BJ (cell line): Measurements from ENCODE around the gene NEURL1B. TPM values are rescaled to one million over a fixed set of nuclear protein-coding genes. Genes with fewer than 3 reads are reported as not detected.

Experiments
- CTCF ChIA-PET: fragments of 350-600 bp; formaldehyde crosslinking; extraction: SDS; loops from one replicate; lab custom pipeline; 2021; ENCODE audit warnings: antibody characterized with exemption, inconsistent platforms; lab: Yijun Ruan, JAX
- POLR2A ChIA-PET: fragments of 300-600 bp; sonication (Branson Sonifier 250); formaldehyde crosslinking; extraction: SDS; loops from one replicate; lab custom pipeline; 2021; ENCODE audit warnings: antibody characterized with exemption; lab: Charles Lee
- DNase-seq: peaks from one replicate; pipeline ENCODE4 v3.0.0-alpha.2; 2011; ENCODE audit warnings: low read depth
- H3K27me3 ChIP-seq: 2 replicates; pipeline ENCODE4 v1.6.0; 2011; ENCODE audit warnings: low read length; ENCODE audit not compliant: control insufficient read depth, insufficient read depth
- H3K36me3 ChIP-seq: 2 replicates; pipeline ENCODE4 v1.5.1; 2011; ENCODE audit warnings: low read length; ENCODE audit not compliant: control insufficient read depth, insufficient read depth
- H3K4me3 ChIP-seq: 2 replicates; pipeline ENCODE4 v1.5.1; 2011; ENCODE audit warnings: low read depth, mild to moderate bottlenecking, control low read depth, low read length
- CTCF ChIP-seq: IDR thresholded peaks from 2 replicates; pipeline ENCODE4 v1.5.1; 2011; ENCODE audit warnings: low read depth, mild to moderate bottlenecking, control low read depth, inconsistent platforms, low read length, moderate library complexity; ENCODE audit not compliant: insufficient read depth
- polyA plus RNA-seq: library from polyadenylated mRNA; depleted of rRNA; stranded (reverse); fragments of >200 nt; gene quantifications from 2 replicates; pipeline ENCODE4 v1.2.3, GENCODE V29; 2011

The NEURL1B gene
- polyA plus RNA-seq, 1 experiment, result 2.3 TPM

DNA sequence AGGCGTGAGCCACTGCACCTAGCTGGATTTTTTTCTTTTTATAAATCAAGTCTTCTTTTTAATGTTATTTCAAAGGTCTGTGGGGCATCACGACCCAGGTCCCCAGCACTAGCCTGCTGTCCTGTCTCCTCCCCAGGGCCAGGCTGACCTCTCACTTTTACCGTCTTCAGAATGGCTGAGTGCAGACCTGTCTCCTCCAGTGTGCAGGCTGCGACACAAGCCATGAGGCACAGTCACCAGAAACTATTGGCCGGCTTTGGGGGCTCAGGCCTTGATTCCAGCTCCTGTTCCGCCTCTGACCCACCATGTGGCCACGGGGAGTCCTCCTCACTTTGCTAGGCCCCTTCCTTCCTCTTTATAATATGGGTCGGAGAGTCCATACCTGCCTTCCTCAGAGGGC is 46.6 kb upstream of the NEURL1B start:
- H3K27me3 ChIP-seq, result peaks cover 4% of the 10 kb centered on the region; the same call in 1 of the 2 replicates

GRCh38 chr5:172594867-172595466 is 46.1 kb upstream of the NEURL1B start:
- H3K4me3 ChIP-seq, result no peak overlapping the region
- TF ChIP-seq CTCF, result no peak
- CTCF ChIA-PET, result no interaction called here
- no peak for DNase-seq
- POLR2A ChIA-PET, result no interaction called here
- H3K27me3 ChIP-seq, result no peaks in the 10 kb centered on the region; the same call in 1 of the 2 replicates
- no peaks in the 10 kb centered on the region for H3K36me3 ChIP-seq

More for the DNA sequence above, 46.6 kb upstream of the NEURL1B start:
- TF ChIP-seq CTCF, result no peak
- no peak overlapping the region for H3K4me3 ChIP-seq
- ChIA-PET CTCF (no interaction called here), POLR2A (no interaction called here)
- H3K36me3 ChIP-seq, result no peaks in the 10 kb centered on the region
- no peak for DNase-seq

DNA sequence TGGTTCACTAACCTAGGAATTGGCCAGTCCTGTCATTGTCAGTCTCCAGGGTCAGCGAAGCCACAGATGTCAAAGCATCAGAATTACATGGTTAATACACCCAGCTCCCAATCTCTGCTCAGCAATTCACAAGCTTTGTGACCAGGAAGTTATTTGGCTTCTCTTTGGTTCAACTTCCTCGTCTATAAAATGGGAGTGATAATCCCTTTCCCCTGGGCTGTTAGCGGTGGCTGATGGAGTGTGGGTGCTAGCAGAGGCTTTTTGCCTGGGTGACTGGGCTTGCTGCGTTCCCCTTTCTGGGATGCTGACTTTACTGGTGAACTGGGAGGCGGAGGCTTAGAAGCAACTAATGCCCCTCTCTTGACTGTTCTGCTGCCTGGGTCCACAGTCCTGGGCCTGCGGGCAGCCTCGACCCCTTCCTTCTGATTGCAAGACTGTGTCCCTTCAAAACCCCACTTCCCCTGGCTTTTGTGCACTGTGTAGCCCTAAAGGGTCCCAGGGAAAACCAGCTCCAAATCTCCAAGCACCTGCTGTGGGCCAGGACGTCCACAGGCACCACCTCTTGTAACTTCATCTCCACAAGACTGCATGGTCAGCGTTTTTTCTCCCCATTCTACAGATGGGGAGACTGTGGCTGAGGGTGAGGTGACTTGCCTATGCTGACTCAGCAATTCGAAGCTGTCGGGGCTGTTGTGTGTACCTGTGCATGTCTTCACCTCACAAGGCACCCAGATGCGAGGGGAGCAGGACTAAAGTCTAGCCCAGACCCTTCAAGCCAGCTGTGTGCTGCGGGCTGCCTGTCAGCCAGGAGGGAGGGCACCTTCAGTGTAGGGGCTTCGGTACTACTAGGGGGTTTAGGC is 45.2 kb upstream of the NEURL1B start:
- no peaks in the 10 kb centered on the region; the same call in 1 of the 2 replicates for H3K27me3 ChIP-seq
- no peak overlapping the region for H3K4me3 ChIP-seq
- no peaks in the 10 kb centered on the region for H3K36me3 ChIP-seq
- DNase-seq, result no peak
- no peak for TF ChIP-seq CTCF
- ChIA-PET POLR2A (no interaction called here), CTCF (no interaction called here)

DNA sequence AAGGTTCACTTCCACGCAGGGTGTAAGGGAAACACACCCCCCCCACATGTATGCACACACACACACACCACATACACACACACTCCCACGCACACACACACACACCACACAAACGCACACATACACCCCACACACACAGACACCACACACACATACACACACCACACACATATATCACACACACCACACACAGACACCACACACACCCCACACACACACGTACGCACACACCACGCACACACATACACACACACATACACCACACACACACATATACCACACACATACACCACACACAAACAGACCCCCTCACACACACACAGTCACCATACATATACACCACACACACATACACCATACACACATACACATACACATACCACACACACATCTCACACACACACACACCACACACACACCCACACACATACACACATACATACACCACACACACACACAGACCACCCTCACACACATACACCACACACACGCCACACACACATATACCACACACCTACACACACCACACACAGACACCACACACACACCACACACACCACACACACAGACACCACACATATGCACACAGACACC is 44.3 kb upstream of the NEURL1B start:
- no peaks in the 10 kb centered on the region for H3K36me3 ChIP-seq
- CTCF ChIA-PET, result no interaction called here
- DNase-seq, result no peak
- H3K4me3 ChIP-seq, result no peak overlapping the region
- POLR2A ChIA-PET, result no interaction called here
- no peak for TF ChIP-seq CTCF
- no peaks in the 10 kb centered on the region; the same call in 1 of the 2 replicates for H3K27me3 ChIP-seq

GRCh38 chr5:172597755-172598155 is 43.3 kb upstream of the NEURL1B start:
- no peak for DNase-seq
- TF ChIP-seq CTCF, result no peak
- ChIA-PET CTCF (interaction anchor here (0.6 kb wide), 1 partner anchor 8 kb away, joined by 3 read pairs; no protein-coding TSS in a partner anchor), POLR2A (no interaction called here)
- Histone ChIP-seq H3K27me3 (no peaks in the 10 kb centered on the region; the same call in 1 of the 2 replicates), H3K36me3 (no peaks in the 10 kb centered on the region), H3K4me3 (no peak overlapping the region)
